Measurements from ENCODE around the gene FLT1.

FLT1 gene

GRCh38 chr13:28475916-28476725, 18.8 kb downstream of the FLT1 start:
- no peak for DNase-seq (ENCODE audit: low read depth)
- H3K4me3 ChIP-seq (ENCODE audit: low read depth, low read length), result no peak overlapping the region
- TF ChIP-seq, protein P1, sequence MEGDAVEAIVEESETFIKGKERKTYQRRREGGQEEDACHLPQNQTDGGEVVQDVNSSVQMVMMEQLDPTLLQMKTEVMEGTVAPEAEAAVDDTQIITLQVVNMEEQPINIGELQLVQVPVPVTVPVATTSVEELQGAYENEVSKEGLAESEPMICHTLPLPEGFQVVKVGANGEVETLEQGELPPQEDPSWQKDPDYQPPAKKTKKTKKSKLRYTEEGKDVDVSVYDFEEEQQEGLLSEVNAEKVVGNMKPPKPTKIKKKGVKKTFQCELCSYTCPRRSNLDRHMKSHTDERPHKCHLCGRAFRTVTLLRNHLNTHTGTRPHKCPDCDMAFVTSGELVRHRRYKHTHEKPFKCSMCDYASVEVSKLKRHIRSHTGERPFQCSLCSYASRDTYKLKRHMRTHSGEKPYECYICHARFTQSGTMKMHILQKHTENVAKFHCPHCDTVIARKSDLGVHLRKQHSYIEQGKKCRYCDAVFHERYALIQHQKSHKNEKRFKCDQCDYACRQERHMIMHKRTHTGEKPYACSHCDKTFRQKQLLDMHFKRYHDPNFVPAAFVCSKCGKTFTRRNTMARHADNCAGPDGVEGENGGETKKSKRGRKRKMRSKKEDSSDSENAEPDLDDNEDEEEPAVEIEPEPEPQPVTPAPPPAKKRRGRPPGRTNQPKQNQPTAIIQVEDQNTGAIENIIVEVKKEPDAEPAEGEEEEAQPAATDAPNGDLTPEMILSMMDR (IDR thresholded peaks at IDR 0.05; ENCODE audit: control insufficient read depth, extremely low read depth, insufficient read depth), result no peak

DNA sequence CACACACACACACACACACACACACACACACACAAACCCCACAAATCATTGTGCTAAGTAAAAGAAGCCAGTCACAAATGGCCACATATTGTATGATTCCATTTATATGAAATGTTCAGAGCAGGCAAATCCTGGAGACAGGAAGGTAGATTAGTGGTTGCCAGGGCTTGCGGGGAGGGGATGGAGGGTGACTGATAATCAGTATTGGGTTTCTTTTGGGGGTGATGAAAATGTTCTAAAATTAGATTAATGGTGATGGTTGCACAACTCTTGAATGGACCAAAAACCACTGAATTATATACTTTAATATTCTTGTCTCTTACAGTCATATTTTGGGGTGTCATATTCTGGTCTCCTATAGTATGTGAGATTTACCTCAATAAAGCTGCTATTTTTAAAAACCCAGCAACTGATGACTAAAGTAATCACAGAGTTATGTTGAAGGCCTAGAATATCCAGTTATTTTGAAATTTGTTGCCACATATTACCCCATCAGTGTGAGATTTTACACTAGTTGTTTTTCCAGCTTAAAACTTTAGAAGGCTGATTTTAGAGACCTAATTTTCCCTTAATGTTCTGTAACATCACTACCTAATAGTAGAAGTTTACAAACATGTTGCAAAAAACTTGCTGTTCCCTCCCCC, 20.3 kb downstream of the FLT1 start:
- no peak for DNase-seq (ENCODE audit: low read depth)
- H3K4me3 ChIP-seq (ENCODE audit: low read depth, low read length), result no peak overlapping the region
- TF ChIP-seq, protein P1 (IDR thresholded peaks at IDR 0.05; ENCODE audit: control insufficient read depth, extremely low read depth, insufficient read depth), result no peak

DNA sequence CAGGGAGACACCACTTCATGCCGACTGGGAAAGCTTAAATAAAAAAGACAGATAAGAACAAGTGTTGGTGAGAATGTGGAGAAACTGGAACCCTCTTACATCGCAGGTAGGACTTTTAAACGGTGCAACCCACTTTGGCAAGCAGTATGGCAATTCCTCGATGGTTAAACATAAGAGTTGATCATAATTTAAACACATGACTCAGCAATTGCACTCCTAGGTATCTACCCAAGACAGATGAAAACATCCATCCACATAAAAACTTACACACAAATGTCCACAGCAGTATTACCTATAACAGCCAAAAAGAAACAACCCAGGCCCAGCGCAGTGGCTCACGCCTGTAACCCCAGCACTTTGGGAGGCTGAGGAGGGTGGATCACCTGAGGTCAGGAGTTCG, 21.9 kb downstream of the FLT1 start:
- DNase-seq (ENCODE audit: low read depth), result no peak
- TF ChIP-seq, protein P1 (IDR thresholded peaks at IDR 0.05; ENCODE audit: control insufficient read depth, extremely low read depth, insufficient read depth), result no peak
- no peak overlapping the region for H3K4me3 ChIP-seq (ENCODE audit: low read depth, low read length)

GRCh38 chr13:28471421-28471820, 23.5 kb downstream of the FLT1 start:
- DNase-seq (ENCODE audit: low read depth), result no peak

DNA sequence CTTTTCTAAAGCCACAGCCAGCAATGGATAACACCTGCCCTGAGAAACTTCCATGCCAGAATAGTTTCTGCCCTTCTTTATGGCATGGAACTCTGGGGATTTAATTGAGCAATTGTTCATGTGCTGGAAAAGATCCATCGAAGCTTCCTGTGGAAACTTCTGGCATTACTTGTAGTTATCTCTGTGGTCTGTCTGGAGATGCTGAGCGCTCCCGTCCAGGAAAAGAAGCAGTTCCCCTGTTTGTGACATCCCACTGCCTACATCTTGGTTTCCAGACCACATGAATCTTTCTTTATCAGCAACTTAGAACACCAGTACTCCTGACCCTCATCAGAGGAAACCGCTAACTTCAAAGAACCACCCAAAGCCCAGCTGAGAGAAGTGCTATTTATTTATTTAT, 24.6 kb downstream of the FLT1 start:
- no peak for DNase-seq (ENCODE audit: low read depth)
- TF ChIP-seq, protein P1 (IDR thresholded peaks at IDR 0.05; ENCODE audit: control insufficient read depth, extremely low read depth, insufficient read depth), result no peak

More at GRCh38 chr13:28471421-28471820, 23.5 kb downstream of the FLT1 start:
- no peak overlapping the region for H3K4me3 ChIP-seq (ENCODE audit: low read depth, low read length)
- TF ChIP-seq, protein P1 (IDR thresholded peaks at IDR 0.05; ENCODE audit: control insufficient read depth, extremely low read depth, insufficient read depth), result no peak

DNA sequence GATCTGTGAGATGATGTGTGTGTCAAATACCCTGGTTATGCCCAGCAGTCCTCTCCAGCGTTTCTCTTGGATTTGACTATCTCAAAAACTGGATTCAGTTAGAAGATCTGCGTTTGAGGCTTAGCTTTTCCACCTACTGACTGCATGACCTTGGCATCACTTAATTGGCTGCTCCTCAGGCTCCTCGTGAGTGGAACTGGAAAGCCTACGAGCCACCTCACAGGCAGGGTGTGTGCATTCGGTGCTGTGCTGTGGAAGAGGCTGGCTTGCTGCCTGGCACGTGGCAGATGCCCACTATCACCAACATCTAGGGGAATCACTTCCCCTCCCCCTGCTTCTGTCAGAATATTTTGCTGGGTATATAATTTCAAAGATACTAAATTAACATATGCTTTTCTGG, 25.6 kb downstream of the FLT1 start:
- H3K4me3 ChIP-seq (ENCODE audit: low read depth, low read length), result no peak overlapping the region
- no peak for DNase-seq (ENCODE audit: low read depth)
- TF ChIP-seq, protein P1 (IDR thresholded peaks at IDR 0.05; ENCODE audit: control insufficient read depth, extremely low read depth, insufficient read depth), result no peak

More for the DNA sequence above, 24.6 kb downstream of the FLT1 start:
- H3K4me3 ChIP-seq (ENCODE audit: low read depth, low read length), result no peak overlapping the region
